Activated T-helper 2 cell treated with anti-CD3 and anti-CD28 coated beads, Interferon-gamma antibody, Interleukin-2, Interleukin-4, amounts not matched to agents 10 μg/mL and 5 μg/mL and 100 μg/mL, durations not matched to agents 14 hours and 24 hours and 36 hours (primary cell): ENCODE measurements around the gene ACOT2. TPM values are rescaled to one million over a fixed set of nuclear protein-coding genes. Genes with fewer than 3 reads are reported as not detected.
A peak's percentile ranks its signal among the peaks of the same experiment; 100 is the strongest.
"Not testable (repeated sequence)": the region's sequence is repeated elsewhere in the genome, so short reads cannot be mapped to it uniquely, and the experiment has no call there.

ENCODE experiments used
- DNase-seq: peaks from one replicate; pipeline ENCODE4 v3.0.0; 2021; ENCODE audit warnings: low spot score
- H3K27ac Mint-ChIP-seq: one replicate; pipeline ENCODE4 v1.8.0; 2021; ENCODE audit warnings: mixed read lengths
- H3K27me3 Mint-ChIP-seq: one replicate; pipeline ENCODE4 v1.8.0; 2021; ENCODE audit warnings: low read depth, mixed read lengths
- H3K36me3 Mint-ChIP-seq: one replicate; pipeline ENCODE4 v1.8.0; 2021; ENCODE audit warnings: low read depth, mixed read lengths
- H3K4me1 Mint-ChIP-seq: one replicate; pipeline ENCODE4 v1.8.0; 2021; ENCODE audit warnings: low read depth, mixed read lengths
- H3K4me3 Mint-ChIP-seq: one replicate; pipeline ENCODE4 v1.8.0; 2021; ENCODE audit warnings: low read depth, mild to moderate bottlenecking, moderate library complexity, mixed read lengths
- H3K9me3 Mint-ChIP-seq: one replicate; pipeline ENCODE4 v1.8.0; 2021; ENCODE audit warnings: mixed read lengths
- intact Hi-C: fragments of 100-400 bp; cut with micrococcal nuclease; formaldehyde crosslinking; loops from one replicate; pipeline ENCODE4 v1.15.1; 2023
- total RNA-seq: library from RNA; stranded (reverse); gene quantifications from 2 replicates; pipeline ENCODE4 v1.2.3, GENCODE V29; 2022

ACOT2 gene
- 10.1 and 12.3 TPM in 2 replicates for total RNA-seq

GRCh38 chr14:73569185-73569958 is at the start of gene ACOT2:
TSS of gene ACOT2 (plus strand) at chr14:73569213. CDS start at chr14:73569241, 28 bp downstream.
- peak; percentile 65 for DNase-seq
- intact Hi-C loops = loop anchor here (2.0 to 10.0 kb wide), 3 partner anchors 45 to 433 kb away; partner anchors contain the start of genes ACOT6, PSEN1 and RIOX1
- Mint-ChIP-seq H3K27ac (peak within 1 kb of the TSS; percentile 96), H3K4me1 (peaks cover 38% of the 10 kb centered on the region), H3K36me3 (peaks cover 44% of the 10 kb centered on the region), H3K4me3 (peak within 1 kb of the TSS; percentile 90)
- not testable (repeated sequence) for H3K27me3 Mint-ChIP-seq, H3K9me3 Mint-ChIP-seq

DNA sequence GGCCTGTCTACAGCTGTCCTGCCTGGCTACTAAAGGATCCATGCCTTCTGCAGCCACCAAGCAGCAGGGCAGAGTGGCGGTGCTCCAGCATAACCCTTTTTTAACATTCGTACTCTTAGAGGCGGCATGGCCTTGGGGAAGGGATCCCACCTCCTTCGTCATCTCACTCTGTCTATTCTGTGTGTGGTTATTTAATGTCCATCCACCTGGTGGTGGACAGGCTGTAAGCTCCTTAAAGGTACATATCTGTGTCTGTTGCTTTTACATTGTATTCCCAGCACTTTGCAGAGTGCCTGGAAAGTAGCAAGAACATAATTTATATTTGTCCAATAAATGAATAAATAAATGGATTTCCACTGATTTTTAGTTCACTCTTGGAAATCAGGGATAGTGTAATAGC is 47.8 kb upstream of the ACOT2 start:
- DNase-seq = no peak
- no peaks in the 10 kb centered on the region for H3K36me3 Mint-ChIP-seq
- no peaks in the 10 kb centered on the region for H3K9me3 Mint-ChIP-seq

DNA sequence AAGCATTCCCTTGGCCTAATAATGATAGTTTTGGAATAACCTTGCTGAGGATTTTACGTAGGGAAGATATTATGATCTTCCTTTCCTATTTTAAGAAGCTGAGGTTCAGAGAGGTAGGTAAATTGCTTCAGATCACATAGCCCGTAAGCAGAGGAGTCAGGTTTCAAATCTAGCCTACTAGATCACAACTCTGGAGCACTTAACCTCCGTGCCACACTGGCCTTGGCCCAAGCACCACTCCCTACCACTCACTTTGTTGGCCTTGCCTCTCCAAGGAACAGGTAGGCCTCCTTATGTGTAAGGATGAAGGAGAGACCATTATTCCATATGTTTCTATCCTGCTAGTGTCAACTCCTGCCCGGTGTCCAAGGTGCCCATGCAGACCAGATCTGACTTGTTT is 44.5 kb upstream of the ACOT2 start:
- Mint-ChIP-seq H3K27me3 (peaks cover 1% of the 10 kb centered on the region), H3K4me1 (no peaks in the 10 kb centered on the region), H3K4me3 (no peak overlapping the region), H3K9me3 (no peaks in the 10 kb centered on the region), H3K27ac (no peak overlapping the region), H3K36me3 (no peaks in the 10 kb centered on the region)
- intact Hi-C loops = no loop called here
- no peak for DNase-seq

More for the DNA sequence above, 47.8 kb upstream of the ACOT2 start:
- intact Hi-C loops = no loop called here
- Mint-ChIP-seq H3K4me3 (no peak overlapping the region), H3K4me1 (no peaks in the 10 kb centered on the region), H3K27me3 (no peaks in the 10 kb centered on the region), H3K27ac (no peak overlapping the region)

DNA sequence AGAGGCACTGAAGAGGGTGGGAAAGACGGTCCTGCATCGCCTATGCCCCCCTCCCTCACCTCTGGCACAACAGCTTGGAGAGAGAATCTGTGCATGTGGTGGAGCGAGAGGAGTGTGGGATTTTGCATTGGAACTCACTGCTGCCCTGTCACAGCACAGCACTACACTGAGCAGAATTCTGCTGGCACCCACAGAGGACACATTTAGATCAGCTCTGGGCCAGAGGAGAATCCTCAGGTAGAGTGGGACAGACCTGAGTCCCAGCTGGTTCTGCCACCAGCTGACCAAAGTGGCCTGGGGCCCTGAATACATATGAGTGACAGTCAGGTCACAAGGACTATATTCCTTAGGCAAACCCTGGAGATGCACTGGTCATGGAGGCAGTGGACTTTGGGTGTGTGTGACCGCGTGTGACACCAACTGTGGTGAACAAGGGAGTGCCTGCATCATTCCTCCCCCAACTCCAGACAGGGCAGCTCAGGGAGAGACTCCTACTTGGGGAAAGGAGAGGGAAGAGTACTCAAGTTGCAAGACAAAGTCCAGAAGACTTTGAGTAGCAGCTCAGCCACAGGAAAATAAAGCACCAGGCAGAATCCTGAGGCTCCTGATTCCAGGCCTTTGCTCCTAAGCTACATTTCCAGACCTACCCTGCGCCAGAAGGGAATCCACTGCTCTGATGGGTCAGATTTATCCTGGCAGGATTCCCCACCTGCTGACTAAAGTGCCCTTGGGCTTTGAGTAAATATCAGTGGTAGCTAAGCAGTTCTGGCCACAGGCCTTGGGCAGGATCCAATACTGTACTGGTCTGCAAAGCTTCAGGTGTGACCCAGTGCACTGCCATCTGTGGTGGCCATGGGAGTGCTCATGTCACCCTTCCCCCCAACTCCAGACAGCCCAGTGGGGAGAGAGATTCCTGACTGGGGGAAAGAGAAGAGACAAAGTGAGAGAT is 42.7 kb upstream of the ACOT2 start:
- no peaks in the 10 kb centered on the region for H3K36me3 Mint-ChIP-seq
- peaks cover 1% of the 10 kb centered on the region for H3K27me3 Mint-ChIP-seq
- DNase-seq = no peak
- intact Hi-C loops = no loop called here
- H3K4me1 Mint-ChIP-seq = no peaks in the 10 kb centered on the region
- H3K4me3 Mint-ChIP-seq = no peak overlapping the region
- no peak overlapping the region for H3K27ac Mint-ChIP-seq
- H3K9me3 Mint-ChIP-seq = no peaks in the 10 kb centered on the region

GRCh38 chr14:73529356-73529755 is 39.7 kb upstream of the ACOT2 start:
- DNase-seq, H3K27ac Mint-ChIP-seq, H3K4me3 Mint-ChIP-seq, H3K9me3 Mint-ChIP-seq, H3K4me1 Mint-ChIP-seq, intact Hi-C loops, H3K36me3 Mint-ChIP-seq, H3K27me3 Mint-ChIP-seq: not testable (repeated sequence)

GRCh38 chr14:73531971-73532370 is 37.0 kb upstream of the ACOT2 start:
- H3K4me1 Mint-ChIP-seq, H3K27ac Mint-ChIP-seq, H3K4me3 Mint-ChIP-seq, intact Hi-C loops, H3K36me3 Mint-ChIP-seq, H3K9me3 Mint-ChIP-seq, H3K27me3 Mint-ChIP-seq, DNase-seq: not testable (repeated sequence)

GRCh38 chr14:73537244-73538045 is 31.6 kb upstream of the ACOT2 start:
- H3K4me3 Mint-ChIP-seq, DNase-seq, H3K4me1 Mint-ChIP-seq, H3K36me3 Mint-ChIP-seq, intact Hi-C loops, H3K27me3 Mint-ChIP-seq, H3K27ac Mint-ChIP-seq, H3K9me3 Mint-ChIP-seq: not testable (repeated sequence)

DNA sequence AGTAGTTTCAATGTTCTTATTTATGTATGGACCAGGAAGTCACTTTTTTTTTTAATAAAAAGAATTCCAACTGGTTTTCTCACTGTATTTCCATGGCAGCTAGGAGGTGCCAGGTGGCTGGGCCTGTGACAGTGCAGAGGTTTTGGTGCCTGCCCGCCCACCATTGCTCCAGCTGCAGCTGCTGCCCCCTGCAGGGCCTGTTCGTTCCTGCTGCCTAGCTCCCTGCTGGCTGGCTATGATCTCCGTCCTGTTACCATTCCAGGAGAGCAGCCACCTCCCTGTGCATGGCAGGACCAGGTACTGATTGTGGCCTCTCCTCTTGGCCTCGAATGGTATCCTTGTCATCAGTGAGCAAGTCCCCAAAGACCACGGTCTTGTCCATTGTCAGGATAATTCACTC is 30.0 kb upstream of the ACOT2 start:
- H3K27ac Mint-ChIP-seq, H3K9me3 Mint-ChIP-seq, intact Hi-C loops, H3K36me3 Mint-ChIP-seq, H3K27me3 Mint-ChIP-seq, H3K4me3 Mint-ChIP-seq, H3K4me1 Mint-ChIP-seq: not testable (repeated sequence)
- peak; percentile 17 for DNase-seq

GRCh38 chr14:73542961-73543360 is 26.1 kb upstream of the ACOT2 start:
- H3K9me3 Mint-ChIP-seq, H3K4me3 Mint-ChIP-seq, H3K27ac Mint-ChIP-seq, H3K4me1 Mint-ChIP-seq, H3K36me3 Mint-ChIP-seq, intact Hi-C loops, H3K27me3 Mint-ChIP-seq, DNase-seq: not testable (repeated sequence)

DNA sequence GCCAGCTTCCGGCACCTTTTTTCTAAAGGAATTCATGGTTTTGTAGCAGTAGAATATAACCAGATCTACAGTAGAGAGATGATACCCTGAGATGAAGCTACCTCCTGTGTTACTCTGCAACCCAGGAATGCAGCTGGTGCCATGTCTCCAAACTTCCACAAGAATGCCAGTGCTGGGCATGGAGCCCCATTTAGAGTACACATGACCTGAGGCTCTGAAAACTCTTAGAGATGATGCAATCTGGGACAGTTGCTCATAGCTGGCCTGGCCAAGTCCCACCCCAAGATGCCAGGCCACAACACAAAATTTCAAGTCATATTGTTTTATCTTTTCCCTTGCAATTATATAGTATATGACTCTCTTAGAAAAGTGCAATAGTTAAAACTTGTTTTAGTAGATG is 23.7 kb upstream of the ACOT2 start:
- DNase-seq, H3K9me3 Mint-ChIP-seq, H3K27ac Mint-ChIP-seq, H3K4me3 Mint-ChIP-seq, H3K36me3 Mint-ChIP-seq, H3K27me3 Mint-ChIP-seq, H3K4me1 Mint-ChIP-seq, intact Hi-C loops: not testable (repeated sequence)

- H3K27me3 Mint-ChIP-seq, H3K36me3 Mint-ChIP-seq, intact Hi-C loops, H3K4me3 Mint-ChIP-seq, H3K9me3 Mint-ChIP-seq, H3K4me1 Mint-ChIP-seq, DNase-seq, H3K27ac Mint-ChIP-seq: not testable (repeated sequence)
Observed at GRCh38 chr14:73549097-73549496, 19.9 kb upstream of the ACOT2 start.

- H3K9me3 Mint-ChIP-seq, intact Hi-C loops, H3K27me3 Mint-ChIP-seq, H3K27ac Mint-ChIP-seq, H3K4me1 Mint-ChIP-seq, H3K4me3 Mint-ChIP-seq, H3K36me3 Mint-ChIP-seq, DNase-seq: not testable (repeated sequence)
Observed at GRCh38 chr14:73549889-73550524, 19.0 kb upstream of the ACOT2 start.
